HG02588 (cell line): Measurements from ENCODE around the gene ADGRD1.
"Not testable (repeated sequence)": the region's sequence is repeated elsewhere in the genome, so short reads cannot be mapped to it uniquely, and the experiment has no call there.

Experiments
- ATAC-seq: cut with Tn5 transposase; IDR thresholded peaks from one replicate; pipeline ENCODE4 v1.9.1; 2021; ENCODE audit warnings: mild to moderate bottlenecking, moderate library complexity; ENCODE audit not compliant: unreplicated experiment

Gene ADGRD1

GRCh38 chr12:130982565-130983225 is 29.0 kb downstream of the ADGRD1 start:
- ATAC-seq, result no peak

- ATAC-seq, result no peak
Observed at GRCh38 chr12:130983328-130984017, 29.8 kb downstream of the ADGRD1 start.

GRCh38 chr12:130984183-130985058 is 30.7 kb downstream of the ADGRD1 start:
- no peak for ATAC-seq

DNA sequence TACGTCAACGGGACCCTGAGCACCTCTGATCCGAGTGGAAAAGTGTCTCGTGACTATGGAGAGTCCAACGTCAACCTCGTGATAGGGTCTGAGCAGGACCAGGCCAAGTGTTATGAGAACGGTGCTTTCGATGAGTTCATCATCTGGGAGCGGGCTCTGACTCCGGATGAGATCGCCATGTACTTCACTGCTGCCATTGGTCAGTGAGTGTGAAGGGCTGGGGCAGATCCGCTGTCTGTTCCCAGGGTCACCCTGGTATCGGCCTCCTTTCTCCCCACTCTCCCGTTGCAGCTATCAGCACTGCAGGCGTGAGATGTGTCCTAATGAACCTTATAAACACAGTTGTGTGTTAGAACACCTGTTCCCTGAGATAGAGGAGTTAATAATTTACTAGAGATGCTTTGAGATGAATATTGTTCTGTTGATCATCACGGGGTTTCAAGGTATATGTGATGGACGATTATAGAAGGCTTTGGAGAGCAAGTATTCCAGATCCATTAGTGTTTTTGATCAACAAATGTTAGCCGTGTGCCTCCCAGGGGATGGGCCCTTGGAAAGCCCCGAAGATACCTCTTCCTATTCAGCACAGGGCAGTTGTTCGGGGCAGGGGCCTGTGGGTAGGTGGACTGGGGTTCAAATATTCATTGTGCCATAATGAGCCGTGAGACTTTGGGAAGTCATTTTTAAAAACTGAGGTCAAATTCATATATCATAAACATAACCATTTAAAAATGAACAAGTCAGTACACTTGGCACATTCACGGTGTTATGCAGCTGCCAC is 33.6 kb downstream of the ADGRD1 start:
- no peak for ATAC-seq

GRCh38 chr12:130988261-130988660 is 34.6 kb downstream of the ADGRD1 start:
- ATAC-seq, result no peak

DNA sequence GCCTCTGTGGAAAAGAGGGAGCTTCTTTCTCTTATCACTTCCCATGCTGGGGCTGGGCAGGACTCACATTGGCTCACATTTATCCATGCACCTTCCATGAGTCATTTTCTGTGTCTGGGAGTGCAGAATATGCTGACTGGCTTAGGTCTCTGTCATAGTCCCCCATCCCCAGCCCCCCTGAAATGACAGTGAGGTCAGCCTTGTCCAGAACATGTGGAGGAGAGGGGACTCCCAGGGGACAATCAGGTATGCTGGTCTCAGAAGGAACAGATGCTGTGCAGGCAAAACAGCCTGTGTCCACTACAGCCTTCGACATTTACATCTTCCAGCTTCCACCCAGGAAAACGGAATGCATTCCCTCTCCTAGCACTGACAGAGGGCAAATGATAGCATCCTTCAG is 35.0 kb downstream of the ADGRD1 start:
- ATAC-seq, result no peak

- no peak for ATAC-seq
Observed at GRCh38 chr12:130989391-130989790, 35.7 kb downstream of the ADGRD1 start.

GRCh38 chr12:130990034-130990433 is 36.3 kb downstream of the ADGRD1 start:
- ATAC-seq, result no peak

DNA sequence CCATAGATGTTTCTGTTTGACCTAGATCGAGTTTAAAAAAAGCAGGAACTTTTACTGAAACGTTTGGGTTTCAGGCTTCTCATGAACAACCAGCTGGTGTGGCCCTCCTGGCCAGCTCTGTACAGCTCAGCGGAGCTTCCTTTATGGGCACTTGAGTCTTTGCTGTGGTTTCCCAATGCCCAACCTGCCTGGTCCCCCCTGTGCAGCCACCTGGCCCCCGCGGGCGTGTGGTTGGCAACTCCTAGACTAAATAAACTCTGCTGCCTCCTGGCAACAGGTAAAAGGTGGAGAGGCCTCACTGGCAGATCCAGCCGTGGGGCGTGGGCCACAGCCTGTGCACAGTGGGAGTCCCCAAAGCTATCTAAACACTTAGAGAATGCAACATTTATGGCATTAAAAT is 38.7 kb downstream of the ADGRD1 start:
- ATAC-seq, result no peak

DNA sequence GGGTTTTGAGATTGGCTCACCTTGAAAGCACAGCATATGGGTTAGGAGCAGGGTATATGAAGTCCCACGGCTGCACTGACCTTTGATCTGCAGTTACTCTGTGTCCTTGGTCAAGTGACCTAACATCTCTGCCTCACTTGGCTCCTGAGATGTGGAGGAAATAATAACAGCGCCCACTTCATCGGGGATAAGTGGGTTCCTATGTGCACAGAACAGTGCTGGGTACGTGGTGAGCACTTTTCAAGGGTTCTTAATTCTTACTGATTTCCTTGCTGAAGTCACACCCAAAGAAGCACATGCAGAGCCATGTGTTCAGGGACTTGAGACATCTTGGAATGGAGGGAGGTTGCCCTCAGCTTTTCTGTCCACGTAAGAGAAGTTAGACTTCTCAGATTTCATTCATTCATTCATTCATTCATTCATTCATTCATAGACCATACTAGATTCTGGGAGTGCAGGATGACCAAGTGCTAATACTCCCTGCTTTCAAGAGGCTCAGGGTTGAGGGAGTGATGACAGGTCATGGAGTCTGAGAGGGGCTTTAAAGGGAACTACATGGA is 39.4 kb downstream of the ADGRD1 start:
- no peak for ATAC-seq

DNA sequence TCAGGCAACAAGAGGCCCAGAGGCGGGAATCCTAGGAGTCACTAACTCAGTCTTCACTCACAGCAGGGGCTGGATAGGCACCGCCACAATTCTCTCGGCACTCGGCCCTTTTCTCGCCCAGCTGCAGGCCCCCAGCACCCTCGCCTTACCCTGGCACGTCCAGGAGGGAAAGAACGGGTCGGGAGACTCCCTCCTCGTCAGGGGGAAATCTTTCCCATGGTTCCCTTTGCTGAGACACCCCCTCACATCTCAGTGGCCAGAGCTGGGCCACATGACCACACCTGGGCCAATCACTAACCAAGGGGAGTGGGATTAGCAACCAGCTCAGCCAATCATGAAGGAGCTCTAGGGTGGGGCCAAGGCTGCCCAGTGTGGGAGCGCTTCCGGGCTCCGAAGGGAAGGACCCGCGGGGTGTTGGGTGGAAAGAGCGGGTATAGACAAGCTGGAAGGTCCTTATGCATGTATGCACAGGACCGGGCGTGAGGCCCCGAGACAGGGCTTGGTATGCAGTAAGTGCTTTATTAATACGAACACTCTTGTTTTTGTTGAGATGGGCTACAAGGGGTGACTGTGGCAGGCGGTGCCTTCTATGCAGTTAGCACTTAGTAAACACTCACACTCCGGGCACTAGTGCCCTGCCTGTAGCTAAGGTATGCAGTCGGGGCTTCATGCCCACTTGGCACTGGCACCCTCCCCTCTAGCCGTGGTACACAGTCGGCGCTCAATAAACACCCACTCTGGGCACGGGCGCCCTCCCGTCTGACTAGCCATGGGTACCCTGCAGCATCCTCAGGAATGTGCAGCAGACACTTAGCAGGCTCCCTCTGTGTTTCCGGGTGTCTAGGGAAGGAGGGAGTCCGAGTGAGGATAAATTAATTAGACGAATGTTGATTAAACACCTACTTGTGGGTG is 40.3 kb downstream of the ADGRD1 start:
- no peak for ATAC-seq

- no peak for ATAC-seq
Observed at GRCh38 chr12:130994821-130995375, 41.2 kb downstream of the ADGRD1 start.

GRCh38 chr12:130995386-130995969 is 41.8 kb downstream of the ADGRD1 start:
- ATAC-seq, result not testable (repeated sequence)

- ATAC-seq, result no peak
Observed at GRCh38 chr12:130998136-130998535, 44.4 kb downstream of the ADGRD1 start.

DNA sequence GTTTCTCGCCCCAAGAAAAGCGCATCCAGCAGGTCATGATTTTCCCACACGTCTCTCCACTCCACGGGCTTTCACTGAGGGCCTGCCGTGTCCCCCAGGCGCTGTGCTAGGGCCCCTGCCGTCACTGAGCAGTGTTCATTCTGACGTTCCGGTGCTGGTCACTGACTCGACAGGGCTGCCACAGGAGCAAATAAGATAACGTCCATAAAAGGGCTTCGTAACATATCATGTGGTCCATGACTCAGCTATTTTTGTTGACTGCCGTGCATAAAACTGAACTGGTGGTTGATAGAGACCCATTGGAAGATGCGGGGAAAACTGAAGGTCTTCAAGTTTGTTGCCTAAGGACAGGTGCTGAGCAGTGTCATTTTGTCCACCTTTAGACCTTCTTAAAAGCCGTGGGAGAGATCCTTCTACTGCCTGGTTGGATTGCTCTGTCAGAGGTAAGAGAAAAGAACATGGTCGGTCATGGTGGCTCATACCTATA is 46.3 kb downstream of the ADGRD1 start:
- ATAC-seq, result no peak

- no peak for ATAC-seq
Observed at GRCh38 chr12:131001493-131001892, 47.8 kb downstream of the ADGRD1 start.

DNA sequence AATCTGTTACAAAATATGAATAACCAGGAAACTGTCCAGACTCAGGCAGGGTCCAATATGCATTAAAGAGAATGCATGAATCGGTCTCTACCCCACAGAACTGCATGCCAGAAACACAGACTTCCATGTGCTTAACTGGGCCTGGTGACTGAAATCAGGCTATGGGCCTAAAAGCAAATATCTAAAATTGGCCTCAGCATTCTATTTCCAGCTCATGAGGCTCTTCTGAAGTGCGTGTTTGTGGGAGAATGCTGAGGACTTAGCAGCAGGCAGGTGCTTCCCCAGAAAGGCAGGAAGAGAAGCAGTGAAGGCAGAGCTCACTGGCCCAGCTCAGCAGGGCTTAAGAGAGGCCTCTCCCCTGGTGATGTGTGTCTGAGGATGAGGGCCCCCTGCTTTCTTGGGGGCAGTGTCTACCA is 48.5 kb downstream of the ADGRD1 start:
- no peak for ATAC-seq

DNA sequence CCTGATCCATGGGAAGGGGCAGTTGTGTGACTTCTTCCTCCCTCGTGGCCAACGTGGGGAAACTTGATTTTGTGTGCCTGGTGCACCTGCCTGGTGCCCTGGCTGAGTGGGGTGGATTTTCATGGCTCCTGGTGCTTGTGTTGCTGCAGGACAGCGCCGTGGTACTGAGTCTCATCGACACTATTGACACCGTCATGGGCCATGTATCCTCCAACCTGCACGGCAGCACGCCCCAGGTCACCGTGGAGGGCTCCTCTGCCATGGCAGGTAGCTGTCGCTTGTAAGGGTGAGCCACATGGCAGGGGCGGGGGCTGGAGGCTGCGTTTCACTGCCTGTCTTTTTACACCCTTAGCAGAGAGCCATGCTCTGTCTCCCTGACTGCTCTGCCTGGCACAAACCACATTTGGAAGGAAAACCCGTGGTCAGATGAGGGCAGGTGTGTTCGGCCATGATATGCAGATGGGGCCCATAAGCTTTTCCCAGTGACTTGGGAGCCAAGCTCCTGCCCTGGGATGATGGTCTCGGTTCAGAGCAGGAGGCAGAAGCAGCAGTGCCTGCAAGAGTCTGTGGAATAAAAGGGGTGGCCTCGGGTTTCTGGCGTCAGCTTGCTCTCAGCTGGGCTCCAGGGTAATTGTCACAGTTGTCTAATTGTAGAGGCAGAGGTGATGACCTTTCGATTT is 49.5 kb downstream of the ADGRD1 start:
- no peak for ATAC-seq
